A549 (cell line): ENCODE measurements around the gene SEC11A.

ENCODE experiments used
- CHD2 ChIP-seq: fragments of 150-350 bp; IDR thresholded peaks from 2 replicates; pipeline ENCODE4 v1.6.1; 2014; ENCODE audit warnings: low read length; ENCODE audit not compliant: partially characterized antibody
- MAFK ChIP-seq: fragments of 450-650 bp; IDR thresholded peaks from 2 replicates; pipeline ENCODE4 v1.6.1; 2014; ENCODE audit not compliant: partially characterized antibody
- POLR2A ChIP-seq: IDR thresholded peaks from 2 replicates; pipeline ENCODE4 v1.6.1; 2012; ENCODE audit warnings: mild to moderate bottlenecking, low read length
- RCOR1 ChIP-seq: fragments of 150-350 bp; IDR thresholded peaks from 2 replicates; pipeline ENCODE4 v1.6.1; 2014; ENCODE audit warnings: antibody characterized with exemption, low read length, low read depth
- TF ChIP-seq, protein P1 (sequence below): fragments of >200 bp; sonication (Bioruptor Twin); formaldehyde crosslinking; IDR thresholded peaks from 3 replicates; pipeline ENCODE4 v1.5.1; 2016

DNA sequence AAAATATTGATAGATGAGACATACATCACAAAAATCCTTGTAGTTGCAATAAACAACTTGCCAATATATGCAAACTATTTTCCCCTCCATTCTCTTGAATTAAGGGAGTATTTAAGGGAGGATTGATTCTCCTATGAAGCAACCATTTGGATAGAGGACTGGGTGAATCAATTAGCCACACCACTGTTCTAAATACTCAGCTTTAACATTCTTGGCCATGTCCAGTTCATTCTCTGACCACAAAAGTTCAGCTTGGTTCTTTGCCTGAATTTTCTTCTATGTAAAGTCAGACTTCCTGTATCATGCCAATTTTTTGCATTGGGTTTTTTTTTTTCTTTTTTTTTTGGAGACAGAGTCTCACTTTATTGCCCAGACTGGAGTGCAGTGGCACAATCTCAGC is 15.8 kb upstream of the SEC11A start:
- TF ChIP-seq, protein P1, sequence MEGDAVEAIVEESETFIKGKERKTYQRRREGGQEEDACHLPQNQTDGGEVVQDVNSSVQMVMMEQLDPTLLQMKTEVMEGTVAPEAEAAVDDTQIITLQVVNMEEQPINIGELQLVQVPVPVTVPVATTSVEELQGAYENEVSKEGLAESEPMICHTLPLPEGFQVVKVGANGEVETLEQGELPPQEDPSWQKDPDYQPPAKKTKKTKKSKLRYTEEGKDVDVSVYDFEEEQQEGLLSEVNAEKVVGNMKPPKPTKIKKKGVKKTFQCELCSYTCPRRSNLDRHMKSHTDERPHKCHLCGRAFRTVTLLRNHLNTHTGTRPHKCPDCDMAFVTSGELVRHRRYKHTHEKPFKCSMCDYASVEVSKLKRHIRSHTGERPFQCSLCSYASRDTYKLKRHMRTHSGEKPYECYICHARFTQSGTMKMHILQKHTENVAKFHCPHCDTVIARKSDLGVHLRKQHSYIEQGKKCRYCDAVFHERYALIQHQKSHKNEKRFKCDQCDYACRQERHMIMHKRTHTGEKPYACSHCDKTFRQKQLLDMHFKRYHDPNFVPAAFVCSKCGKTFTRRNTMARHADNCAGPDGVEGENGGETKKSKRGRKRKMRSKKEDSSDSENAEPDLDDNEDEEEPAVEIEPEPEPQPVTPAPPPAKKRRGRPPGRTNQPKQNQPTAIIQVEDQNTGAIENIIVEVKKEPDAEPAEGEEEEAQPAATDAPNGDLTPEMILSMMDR, result no peak
- no peak for TF ChIP-seq CHD2
- no peak for TF ChIP-seq POLR2A
- no peak for TF ChIP-seq RCOR1
- TF ChIP-seq MAFK, result no peak
